Nephron (organoid): Measurements from ENCODE around the gene WDR17.

Source experiments
- H3K27ac Mint-ChIP-seq, 3 experiments: 2 replicates each; pipeline ENCODE4 v1.8.0; 2020; ENCODE audit warnings: mixed read lengths in 3 of 3, mild to moderate bottlenecking in 2 of 3, moderate library complexity in 1 of 3
- H3K27me3 Mint-ChIP-seq: 2 replicates; pipeline ENCODE4 v1.8.0; 2021; ENCODE audit warnings: low read depth, mild to moderate bottlenecking, moderate library complexity, mixed read lengths
- H3K36me3 Mint-ChIP-seq: 2 replicates; pipeline ENCODE4 v1.8.0; 2020; ENCODE audit warnings: low read depth, mixed read lengths
- H3K4me1 Mint-ChIP-seq: 2 replicates; pipeline ENCODE4 v1.8.0; 2020; ENCODE audit warnings: mixed read lengths
- H3K4me3 Mint-ChIP-seq, 3 experiments: 2 replicates each; pipeline ENCODE4 v1.8.0; 2020; ENCODE audit warnings: mild to moderate bottlenecking in 3 of 3, mixed read lengths in 3 of 3, moderate library complexity in 2 of 3
- H3K9me3 Mint-ChIP-seq: 2 replicates; pipeline ENCODE4 v1.8.0; 2020; ENCODE audit warnings: mixed read lengths
- TF ChIP-seq, protein P1 (sequence below), 3 experiments: fragments of 200-600 bp; sonication (generic); IDR thresholded peaks; one replicate each; pipeline ENCODE4 v1.5.0; 2021; ENCODE audit warnings: antibody characterized with exemption in 3 of 3; ENCODE audit not compliant: unreplicated experiment in 3 of 3

The WDR17 gene

DNA sequence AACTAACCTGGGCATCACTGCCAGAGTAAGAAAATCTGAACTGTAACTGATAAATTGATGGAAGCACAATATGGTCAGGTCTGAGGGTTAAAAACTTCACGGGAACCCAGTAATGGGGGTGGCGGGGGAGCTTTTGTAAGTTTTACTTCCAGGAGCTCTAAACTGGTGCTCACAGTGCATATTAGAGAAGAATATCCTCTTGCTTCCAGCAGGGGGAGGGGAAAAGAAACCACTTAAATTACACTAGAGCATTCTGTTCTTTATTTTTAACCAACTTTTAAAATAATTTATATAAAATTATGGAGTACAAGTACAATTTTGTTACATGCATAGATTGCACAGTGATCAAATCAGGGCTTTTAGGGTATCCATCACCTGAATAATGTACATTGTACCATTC, 33.7 kb downstream of the WDR17 start:
- TF ChIP-seq, protein P1, sequence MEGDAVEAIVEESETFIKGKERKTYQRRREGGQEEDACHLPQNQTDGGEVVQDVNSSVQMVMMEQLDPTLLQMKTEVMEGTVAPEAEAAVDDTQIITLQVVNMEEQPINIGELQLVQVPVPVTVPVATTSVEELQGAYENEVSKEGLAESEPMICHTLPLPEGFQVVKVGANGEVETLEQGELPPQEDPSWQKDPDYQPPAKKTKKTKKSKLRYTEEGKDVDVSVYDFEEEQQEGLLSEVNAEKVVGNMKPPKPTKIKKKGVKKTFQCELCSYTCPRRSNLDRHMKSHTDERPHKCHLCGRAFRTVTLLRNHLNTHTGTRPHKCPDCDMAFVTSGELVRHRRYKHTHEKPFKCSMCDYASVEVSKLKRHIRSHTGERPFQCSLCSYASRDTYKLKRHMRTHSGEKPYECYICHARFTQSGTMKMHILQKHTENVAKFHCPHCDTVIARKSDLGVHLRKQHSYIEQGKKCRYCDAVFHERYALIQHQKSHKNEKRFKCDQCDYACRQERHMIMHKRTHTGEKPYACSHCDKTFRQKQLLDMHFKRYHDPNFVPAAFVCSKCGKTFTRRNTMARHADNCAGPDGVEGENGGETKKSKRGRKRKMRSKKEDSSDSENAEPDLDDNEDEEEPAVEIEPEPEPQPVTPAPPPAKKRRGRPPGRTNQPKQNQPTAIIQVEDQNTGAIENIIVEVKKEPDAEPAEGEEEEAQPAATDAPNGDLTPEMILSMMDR (IDR thresholded peaks at IDR 0.05; ENCODE audit: unreplicated experiment in 3 of 3) = peak in 1 of 3 experiments; percentile 9
- Mint-ChIP-seq H3K4me1 (no peaks in the 10 kb centered on the region), H3K4me3 (no peak overlapping the region), H3K36me3 (peaks cover 4% of the 10 kb centered on the region), H3K9me3 (peaks cover 23% of the 10 kb centered on the region), H3K27me3 (no peaks in the 10 kb centered on the region), H3K27ac (no peak overlapping the region)

DNA sequence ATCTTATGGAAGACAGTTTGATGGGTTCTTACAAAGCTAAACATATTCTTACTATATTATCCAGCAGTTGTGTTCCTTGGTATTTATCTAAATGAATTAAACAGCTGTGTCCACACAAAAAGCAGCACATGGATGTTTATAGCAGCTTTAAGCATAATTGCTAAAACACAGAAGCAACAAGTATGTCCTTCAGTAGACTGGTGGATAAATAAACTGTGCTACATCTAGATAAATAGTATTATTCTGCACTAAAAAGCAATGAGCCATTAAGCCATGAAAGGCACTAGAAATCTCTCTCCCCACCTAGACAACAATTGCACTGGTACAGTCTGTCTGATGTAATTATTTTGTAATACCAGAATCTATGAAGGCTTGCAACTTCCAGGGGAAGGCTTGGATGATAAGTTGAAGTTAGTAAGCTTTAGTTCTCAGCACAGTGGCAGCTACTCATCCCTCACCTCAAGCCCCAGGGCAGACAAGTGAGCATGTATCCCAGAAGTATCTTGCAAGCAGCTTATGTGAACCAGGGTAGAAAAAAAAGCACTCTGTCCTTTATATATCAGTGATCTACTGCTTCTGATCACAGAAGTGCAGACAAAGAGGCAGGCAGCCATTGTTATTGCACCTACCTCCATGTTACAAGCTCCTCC, 36.9 kb downstream of the WDR17 start:
- TF ChIP-seq, protein P1 (IDR thresholded peaks at IDR 0.05; ENCODE audit: unreplicated experiment in 3 of 3) = no peak
- Mint-ChIP-seq H3K4me1 (no peaks in the 10 kb centered on the region), H3K9me3 (peaks cover 25% of the 10 kb centered on the region), H3K4me3 (no peak overlapping the region), H3K27ac (no peak overlapping the region), H3K27me3 (no peaks in the 10 kb centered on the region), H3K36me3 (peaks cover 4% of the 10 kb centered on the region)

DNA sequence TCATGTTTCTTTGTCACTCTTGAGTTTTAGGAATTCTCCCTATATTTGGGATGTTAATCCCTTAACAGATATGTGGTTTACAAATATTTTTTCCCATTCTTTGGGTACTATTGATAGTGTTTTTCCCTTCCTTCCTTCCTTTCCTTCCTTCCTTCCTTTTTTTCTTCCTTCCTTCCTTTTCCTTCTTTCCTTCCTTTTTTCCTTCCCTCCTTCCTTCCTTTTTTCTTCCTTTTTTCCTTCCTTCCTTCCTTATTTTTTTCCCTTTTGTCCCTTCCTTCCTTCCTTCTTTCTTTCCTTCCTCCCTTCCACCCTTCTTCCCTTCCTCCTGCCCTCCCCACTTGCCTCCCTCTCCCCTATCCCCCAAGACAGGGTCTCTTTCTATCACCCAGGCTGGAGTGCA, 42.1 kb downstream of the WDR17 start:
- H3K27ac Mint-ChIP-seq = no peak overlapping the region
- TF ChIP-seq, protein P1 (IDR thresholded peaks at IDR 0.05; ENCODE audit: unreplicated experiment in 3 of 3) = no peak
- H3K4me3 Mint-ChIP-seq = no peak overlapping the region
- H3K4me1 Mint-ChIP-seq = no peaks in the 10 kb centered on the region
- H3K27me3 Mint-ChIP-seq = no peaks in the 10 kb centered on the region
- peaks cover 4% of the 10 kb centered on the region for H3K36me3 Mint-ChIP-seq
- H3K9me3 Mint-ChIP-seq = peaks cover 10% of the 10 kb centered on the region

DNA sequence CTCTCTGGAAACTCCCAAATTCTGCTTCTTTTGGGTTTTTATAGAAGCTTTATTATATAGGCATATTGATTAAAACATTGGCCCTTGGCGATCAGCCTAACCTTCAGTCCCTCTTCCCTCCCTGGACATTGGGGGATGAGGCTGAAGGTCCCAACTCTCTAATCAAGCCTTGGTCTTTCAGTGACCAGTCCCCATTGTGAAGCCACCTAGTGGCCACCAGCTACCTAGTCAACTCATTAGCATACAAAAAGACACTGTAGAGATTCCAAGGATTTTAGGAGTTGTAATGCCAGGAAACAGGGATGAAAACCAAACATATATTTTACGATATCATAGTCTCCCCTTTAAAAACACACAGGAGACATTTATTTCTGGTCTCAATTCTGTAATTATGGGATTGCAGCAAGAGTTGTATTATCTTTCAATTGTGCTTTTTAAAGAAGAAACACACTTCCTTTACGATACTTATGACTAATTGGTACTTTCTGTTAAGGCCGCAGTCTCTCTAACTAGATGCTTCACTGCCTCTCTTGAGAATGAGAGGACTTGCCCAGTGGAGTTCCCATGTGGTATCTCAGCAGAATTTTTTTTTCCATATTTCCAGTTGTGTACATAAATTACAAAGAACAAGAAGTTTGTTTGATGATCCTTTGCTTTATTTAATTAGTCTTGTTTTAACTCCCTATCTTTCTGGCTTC, 58.2 kb downstream of the WDR17 start:
- TF ChIP-seq, protein P1 (IDR thresholded peaks at IDR 0.05; ENCODE audit: unreplicated experiment in 3 of 3) = peak; percentile 28 to 50 (median 32)
- H3K4me1 Mint-ChIP-seq = no peaks in the 10 kb centered on the region
- no peak overlapping the region for H3K27ac Mint-ChIP-seq
- no peaks in the 10 kb centered on the region for H3K27me3 Mint-ChIP-seq
- no peaks in the 10 kb centered on the region for H3K9me3 Mint-ChIP-seq
- H3K36me3 Mint-ChIP-seq = peaks cover 5% of the 10 kb centered on the region
- H3K4me3 Mint-ChIP-seq = no peak overlapping the region

DNA sequence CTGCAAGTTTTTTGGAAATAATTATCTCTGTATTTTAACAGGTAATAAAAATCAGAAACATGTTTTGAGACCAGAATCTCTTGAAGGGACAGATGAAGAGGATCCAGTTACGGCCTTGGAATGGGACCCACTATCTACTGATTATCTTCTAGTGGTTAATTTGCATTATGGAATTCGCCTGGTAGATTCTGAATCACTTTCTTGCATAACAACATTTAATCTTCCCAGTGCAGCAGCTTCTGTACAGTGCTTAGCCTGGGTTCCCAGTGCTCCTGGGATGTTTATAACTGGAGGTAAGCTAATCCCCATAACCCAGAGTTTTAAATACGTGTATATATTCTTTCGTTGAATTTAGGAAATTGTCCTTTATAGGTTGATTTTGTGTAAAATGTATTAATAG, 59.4 kb downstream of the WDR17 start:
- peak overlapping the region in 1 of 3 experiments; percentile 40 for H3K27ac Mint-ChIP-seq
- peaks cover 5% of the 10 kb centered on the region for H3K36me3 Mint-ChIP-seq
- H3K4me1 Mint-ChIP-seq = no peaks in the 10 kb centered on the region
- no peaks in the 10 kb centered on the region for H3K27me3 Mint-ChIP-seq
- no peak overlapping the region for H3K4me3 Mint-ChIP-seq
- H3K9me3 Mint-ChIP-seq = no peaks in the 10 kb centered on the region
- TF ChIP-seq, protein P1 (IDR thresholded peaks at IDR 0.05; ENCODE audit: unreplicated experiment in 3 of 3) = no peak

DNA sequence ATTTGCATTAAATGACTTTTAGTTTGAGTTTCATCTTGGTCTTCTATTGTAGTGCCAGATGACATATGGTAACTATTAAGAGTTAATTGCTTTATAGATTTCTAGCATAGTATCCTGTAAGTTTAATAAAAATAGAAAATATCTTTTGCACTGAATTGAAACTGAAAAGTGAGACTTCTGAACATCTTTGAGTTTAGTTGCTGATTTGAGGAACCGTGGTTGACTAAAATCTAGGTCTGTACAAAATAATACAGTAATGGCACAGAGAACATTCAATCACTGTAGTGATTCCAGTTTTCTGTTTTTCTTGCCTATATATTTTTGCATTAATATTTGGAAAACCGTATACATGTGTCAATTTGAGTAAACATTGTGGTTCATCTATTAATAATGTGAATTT, 69.0 kb downstream of the WDR17 start:
- Mint-ChIP-seq H3K27me3 (no peaks in the 10 kb centered on the region), H3K4me3 (no peak overlapping the region), H3K4me1 (no peaks in the 10 kb centered on the region), H3K9me3 (no peaks in the 10 kb centered on the region), H3K27ac (no peak overlapping the region), H3K36me3 (no peaks in the 10 kb centered on the region)
- TF ChIP-seq, protein P1 (IDR thresholded peaks at IDR 0.05; ENCODE audit: unreplicated experiment in 3 of 3) = no peak
